ENCODE results near the gene TINAGL1. TPM values are rescaled to one million over a fixed set of nuclear protein-coding genes. Genes with fewer than 3 reads are reported as not detected.

The TINAGL1 gene
- total RNA-seq, 1 experiment from 2014 or later, result 2.9 TPM

Other genes starting within 250 kb of the TINAGL1 start
- gene FABP3, start 203.4 kb upstream of the TINAGL1 start, total RNA-seq (2022), result not detected in 2 replicates
- gene SERINC2, start 163.3 kb upstream of the TINAGL1 start, total RNA-seq (2022), result 117 and 140 TPM in 2 replicates
- not detected in 2 replicates for gene HCRTR1, start 41.2 kb downstream of the TINAGL1 start, total RNA-seq (2022)
- 56.7 and 61.1 TPM in 2 replicates for gene PEF1, start 68.4 kb downstream of the TINAGL1 start, total RNA-seq (2022)
- 42.1 and 49.1 TPM in 2 replicates for gene COL16A1, start 127.5 kb downstream of the TINAGL1 start, total RNA-seq (2022)
- gene ADGRB2, start 187.8 kb downstream of the TINAGL1 start, total RNA-seq (2022), result 1.5 and 1.7 TPM in 2 replicates
- gene SPOCD1, start 239.5 kb downstream of the TINAGL1 start, total RNA-seq (2022), result 0.47 and 0.59 TPM in 2 replicates